HG03469 (cell line): ENCODE results near the gene TPST1.
"Not testable (repeated sequence)": the region's sequence is repeated elsewhere in the genome, so short reads cannot be mapped to it uniquely, and the experiment has no call there.

Experiments
- ATAC-seq: cut with Tn5 transposase; IDR thresholded peaks from one replicate; pipeline ENCODE4 v1.9.1; 2021; ENCODE audit warnings: mild to moderate bottlenecking, moderate library complexity, moderate number of reproducible peaks; ENCODE audit not compliant: unreplicated experiment

TPST1 gene

GRCh38 chr7:66374141-66374840 is 169.2 kb downstream of the TPST1 start:
- not testable (repeated sequence) for ATAC-seq

- no peak for ATAC-seq
These were observed 171.3 kb downstream of the TPST1 start for GRCh38 chr7:66376264-66376945.

- no peak for ATAC-seq
These were observed 171.9 kb downstream of the TPST1 start for GRCh38 chr7:66377045-66377444.

- ATAC-seq = no peak
These were observed 172.6 kb downstream of the TPST1 start for GRCh38 chr7:66377714-66378113.

- no peak for ATAC-seq
These were observed 174.5 kb downstream of the TPST1 start for GRCh38 chr7:66379542-66380160.

- ATAC-seq = no peak
These were observed 175.2 kb downstream of the TPST1 start for GRCh38 chr7:66380272-66380888.

GRCh38 chr7:66382182-66382923 is 177.2 kb downstream of the TPST1 start:
- not testable (repeated sequence) for ATAC-seq

GRCh38 chr7:66385191-66385905 is 180.2 kb downstream of the TPST1 start:
- ATAC-seq = not testable (repeated sequence)

GRCh38 chr7:66395128-66395571 is 190.0 kb downstream of the TPST1 start:
- not testable (repeated sequence) for ATAC-seq

GRCh38 chr7:66396052-66396451 is 190.9 kb downstream of the TPST1 start:
- ATAC-seq = not testable (repeated sequence)

GRCh38 chr7:66398841-66399240 is 193.7 kb downstream of the TPST1 start:
- ATAC-seq = not testable (repeated sequence)

- no peak for ATAC-seq
These were observed 194.4 kb downstream of the TPST1 start for GRCh38 chr7:66399566-66399965.

- ATAC-seq = no peak
These were observed 195.3 kb downstream of the TPST1 start for GRCh38 chr7:66400400-66400799.

GRCh38 chr7:66401126-66401525 is 196.0 kb downstream of the TPST1 start:
- not testable (repeated sequence) for ATAC-seq

GRCh38 chr7:66401932-66402331 is 196.8 kb downstream of the TPST1 start:
- ATAC-seq = not testable (repeated sequence)

GRCh38 chr7:66403564-66403963 is 198.4 kb downstream of the TPST1 start:
- ATAC-seq = no peak

GRCh38 chr7:66409493-66409892 is 204.4 kb downstream of the TPST1 start:
- ATAC-seq = no peak
